KMS-11 (cell line): ENCODE results near the gene DCAF12.
"Not testable (repeated sequence)": the region's sequence is repeated elsewhere in the genome, so short reads cannot be mapped to it uniquely, and the experiment has no call there.

Experiments used
- H2AFZ ChIP-seq: fragments of 200-600 bp; sonication (generic); 2 replicates; pipeline ENCODE4 v1.6.1; 2016; ENCODE audit warnings: antibody characterized with exemption, mixed run types, low read depth
- H3K27ac ChIP-seq: fragments of 200-600 bp; sonication (generic); 2 replicates; pipeline ENCODE4 v1.6.1; 2016; ENCODE audit warnings: mild to moderate bottlenecking, mixed run types
- H3K27me3 ChIP-seq: fragments of 200-600 bp; sonication (generic); 2 replicates; pipeline ENCODE4 v1.6.1; 2017; ENCODE audit warnings: mild to moderate bottlenecking, low read depth, mixed run types, moderate library complexity; ENCODE audit not compliant: insufficient read depth
- H3K36me3 ChIP-seq: fragments of 200-600 bp; sonication (generic); 2 replicates; pipeline ENCODE4 v1.6.1; 2017; ENCODE audit warnings: mild to moderate bottlenecking, mixed run types; ENCODE audit not compliant: insufficient read depth
- H3K4me1 ChIP-seq: fragments of 200-600 bp; sonication (generic); 2 replicates; pipeline ENCODE4 v1.6.1; 2016; ENCODE audit warnings: mild to moderate bottlenecking, low read depth, mixed run types; ENCODE audit not compliant: poor library complexity, severe bottlenecking
- H3K4me2 ChIP-seq: fragments of 200-600 bp; sonication (generic); 2 replicates; pipeline ENCODE4 v1.7.0; 2016; ENCODE audit warnings: mild to moderate bottlenecking, mixed run types
- H3K4me3 ChIP-seq: fragments of 200-600 bp; sonication (generic); IDR thresholded peaks from 2 replicates; pipeline ENCODE4 v1.6.1; 2017; ENCODE audit warnings: low read depth, low read length, mixed read lengths; ENCODE audit not compliant: insufficient read depth
- H3K79me2 ChIP-seq: fragments of 200-600 bp; sonication (generic); 2 replicates; pipeline ENCODE4 v1.6.1; 2016; ENCODE audit warnings: low read depth, mixed run types; ENCODE audit not compliant: insufficient read depth
- H3K9ac ChIP-seq: fragments of 200-600 bp; sonication (generic); 2 replicates; pipeline ENCODE4 v1.6.1; 2016; ENCODE audit warnings: mild to moderate bottlenecking, mixed run types
- H4K20me1 ChIP-seq: fragments of 200-600 bp; sonication (generic); 2 replicates; pipeline ENCODE4 v1.6.1; 2016; ENCODE audit warnings: mild to moderate bottlenecking, mixed run types; ENCODE audit not compliant: insufficient read depth
- CTCF ChIP-seq: fragments of 200-600 bp; sonication (generic); conservative IDR thresholded peaks from 2 replicates; pipeline ENCODE4 v1.6.1; 2017; ENCODE audit warnings: low read depth, mild to moderate bottlenecking, antibody characterized with exemption, low read length, moderate library complexity, mixed read lengths

Gene DCAF12

GRCh38 chr9:34143116-34143515 lies 16.6 kb upstream of the DCAF12 start:
- no peaks in the 10 kb centered on the region for H3K36me3 ChIP-seq
- no peak for TF ChIP-seq CTCF
- no peak overlapping the region for H3K4me2 ChIP-seq
- H3K4me3 ChIP-seq = no peak overlapping the region
- no peaks in the 10 kb centered on the region for H3K79me2 ChIP-seq
- no peak overlapping the region for H3K9ac ChIP-seq
- H2AFZ ChIP-seq = no peak overlapping the region
- H3K4me1 ChIP-seq = peaks cover 9% of the 10 kb centered on the region
- no peaks in the 10 kb centered on the region for H4K20me1 ChIP-seq
- no peaks in the 10 kb centered on the region for H3K27me3 ChIP-seq
- H3K27ac ChIP-seq = no peak overlapping the region

- Histone ChIP-seq H3K36me3 (no peaks in the 10 kb centered on the region), H3K4me2 (no peak overlapping the region), H3K9ac (no peak overlapping the region), H2AFZ (no peak overlapping the region), H4K20me1 (no peaks in the 10 kb centered on the region), H3K27ac (no peak overlapping the region), H3K4me3 (no peak overlapping the region), H3K27me3 (no peaks in the 10 kb centered on the region), H3K4me1 (peaks cover 9% of the 10 kb centered on the region), H3K79me2 (no peaks in the 10 kb centered on the region)
- TF ChIP-seq CTCF = no peak
Measured at GRCh38 chr9:34140853-34141252, 14.4 kb upstream of the DCAF12 start.

- no peaks in the 10 kb centered on the region for H3K27me3 ChIP-seq
- 0 out of 2 replicates have a peak, but pooled peaks have one; percentile 29 for TF ChIP-seq CTCF
- H2AFZ ChIP-seq = no peak overlapping the region
- no peak overlapping the region for H3K27ac ChIP-seq
- H4K20me1 ChIP-seq = no peaks in the 10 kb centered on the region
- H3K4me2 ChIP-seq = no peak overlapping the region
- H3K9ac ChIP-seq = no peak overlapping the region
- peaks cover 9% of the 10 kb centered on the region for H3K4me1 ChIP-seq
- no peak overlapping the region for H3K4me3 ChIP-seq
- no peaks in the 10 kb centered on the region for H3K79me2 ChIP-seq
- H3K36me3 ChIP-seq = no peaks in the 10 kb centered on the region
Measured at GRCh38 chr9:34139477-34140146, 13.1 kb upstream of the DCAF12 start.

GRCh38 chr9:34138644-34139043 lies 12.1 kb upstream of the DCAF12 start:
- not testable (repeated sequence) for H3K36me3 ChIP-seq, H3K4me2 ChIP-seq, H4K20me1 ChIP-seq, H3K27me3 ChIP-seq, H2AFZ ChIP-seq, H3K27ac ChIP-seq, H3K4me1 ChIP-seq, H3K9ac ChIP-seq, H3K4me3 ChIP-seq, H3K79me2 ChIP-seq

GRCh38 chr9:34134521-34134920 lies 8.0 kb upstream of the DCAF12 start:
- no peak for TF ChIP-seq CTCF
- Histone ChIP-seq H3K27me3 (no peaks in the 10 kb centered on the region), H3K9ac (no peak overlapping the region), H3K4me1 (peaks cover 3% of the 10 kb centered on the region), H3K4me3 (no peak overlapping the region), H3K4me2 (no peak overlapping the region), H3K27ac (no peak overlapping the region), H4K20me1 (no peaks in the 10 kb centered on the region), H2AFZ (no peak overlapping the region), H3K36me3 (no peaks in the 10 kb centered on the region), H3K79me2 (no peaks in the 10 kb centered on the region)
